ENCODE data around the gene CCND1. TPM values are rescaled to one million over a fixed set of nuclear protein-coding genes. Genes with fewer than 3 reads are reported as not detected.
A peak's percentile ranks its signal among the peaks of the same experiment; 100 is the strongest.

The CCND1 gene
- total and polyA plus RNA-seq, 8 donors, result 24.6 to 126 (median 89.0) TPM

GRCh38 chr11:69650832-69651344 lies 9.9 kb downstream of the CCND1 start:
- ATAC-seq, result no peak
- peaks cover 0 to 13% (median 0%) of the 10 kb centered on the region in 3 donors for H3K36me3 ChIP-seq
- H3K4me1 ChIP-seq, result no peaks in the 10 kb centered on the region
- no peak overlapping the region for H3K4me3 ChIP-seq
- no peak for FAIRE-seq
- H3K27ac ChIP-seq, result no peak overlapping the region
- no peaks in the 10 kb centered on the region for H3K27me3 ChIP-seq
- intact Hi-C loops (cut with DNase I), result loop anchor here in 1 of 3 donors (10.0 kb wide), 1 partner anchor 556 kb away; no protein-coding TSS in a partner anchor
- H3K9me3 ChIP-seq, result no peaks in the 10 kb centered on the region
- DNase-seq, result peak in 1 of 6 donors; percentile 68
- 61 to 64% methylated on average over 23 of the region's 23 CpGs for WGBS, 2 donors
- TF ChIP-seq CTCF (IDR thresholded peaks at IDR 0.05), result no peak

GRCh38 chr11:69651834-69652620 lies 11.1 kb downstream of the CCND1 start:
- TF ChIP-seq CTCF (IDR thresholded peaks at IDR 0.05), result no peak
- intact Hi-C loops (cut with DNase I), result loop anchor here in 1 of 3 donors (10.0 kb wide), 1 partner anchor 557 kb away; no protein-coding TSS in a partner anchor
- Histone ChIP-seq H3K4me3 (no peak overlapping the region), H3K9me3 (no peaks in the 10 kb centered on the region), H3K4me1 (no peaks in the 10 kb centered on the region), H3K27me3 (no peaks in the 10 kb centered on the region), H3K27ac (no peak overlapping the region), H3K36me3 (peaks cover 0 to 10% (median 0%) of the 10 kb centered on the region in 3 donors)
- peak in 1 of 6 donors; percentile 13 for DNase-seq
- 70 to 81% methylated on average over 15 of the region's 15 CpGs for WGBS, 2 donors
- FAIRE-seq, result no peak
- no peak for ATAC-seq

GRCh38 chr11:69652999-69653398 lies 12.0 kb downstream of the CCND1 start:
- TF ChIP-seq CTCF (IDR thresholded peaks at IDR 0.05), result no peak
- intact Hi-C loops (cut with DNase I), result loop anchor here in 1 of 3 donors (10.0 kb wide), 1 partner anchor 558 kb away; no protein-coding TSS in a partner anchor
- no peak for ATAC-seq
- no peak for FAIRE-seq
- no peaks in the 10 kb centered on the region for H3K9me3 ChIP-seq
- no peaks in the 10 kb centered on the region for H3K4me1 ChIP-seq
- H3K27me3 ChIP-seq, result no peaks in the 10 kb centered on the region
- H3K36me3 ChIP-seq, result peaks cover 0 to 10% (median 0%) of the 10 kb centered on the region in 3 donors
- DNase-seq, result peak in 2 of 6 donors; percentile 8 to 13
- 71 to 77% methylated on average over 11 of the region's 11 CpGs for WGBS, 2 donors
- H3K4me3 ChIP-seq, result no peak overlapping the region
- H3K27ac ChIP-seq, result no peak overlapping the region

GRCh38 chr11:69653406-69653960 lies 12.5 kb downstream of the CCND1 start:
- Histone ChIP-seq H3K9me3 (no peaks in the 10 kb centered on the region), H3K27me3 (no peaks in the 10 kb centered on the region), H3K36me3 (peaks cover 0 to 10% (median 0%) of the 10 kb centered on the region in 3 donors), H3K27ac (no peak overlapping the region), H3K4me1 (no peaks in the 10 kb centered on the region), H3K4me3 (no peak overlapping the region)
- no peak for ATAC-seq
- 85 to 91% methylated on average over 23 of the region's 23 CpGs for WGBS, 2 donors
- TF ChIP-seq CTCF (IDR thresholded peaks at IDR 0.05), result no peak
- no peak for FAIRE-seq
- peak in 2 of 6 donors; percentile 24 to 42 for DNase-seq
- intact Hi-C loops (cut with DNase I), result loop anchor here in 1 of 3 donors (10.0 kb wide), 1 partner anchor 559 kb away; no protein-coding TSS in a partner anchor
